Measurements from ENCODE around the gene DPP4.

Gene DPP4

DNA sequence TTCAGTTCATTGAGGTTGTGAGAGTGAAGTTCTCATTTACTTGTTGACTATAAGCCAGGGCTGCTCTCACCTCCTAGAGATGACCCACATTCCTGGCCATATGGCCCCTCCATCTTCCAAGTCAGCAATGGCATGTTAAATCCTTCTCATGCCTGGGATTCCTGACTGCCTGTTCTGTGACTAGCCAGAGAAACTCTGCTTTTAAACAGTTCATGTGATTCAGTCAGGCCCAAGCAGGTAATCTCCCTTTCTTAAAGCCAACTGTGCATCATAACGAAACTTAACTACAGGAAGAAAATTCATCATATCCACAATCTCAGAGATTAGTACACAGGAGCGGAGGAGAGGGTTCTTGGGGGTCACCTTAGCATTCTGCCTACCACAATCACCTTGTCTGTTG lies 11.5 kb downstream of the DPP4 start:
- no peak for TF ChIP-seq CTCF (IDR thresholded peaks at IDR 0.05; ENCODE audit: control insufficient read depth, insufficient read depth, low read depth, low read length, missing control alignments)
- no peak overlapping the region for H3K4me3 ChIP-seq (ENCODE audit: control insufficient read depth, low read depth, low read length)
- DNase-seq (ENCODE audit: low read depth), result no peak

DNA sequence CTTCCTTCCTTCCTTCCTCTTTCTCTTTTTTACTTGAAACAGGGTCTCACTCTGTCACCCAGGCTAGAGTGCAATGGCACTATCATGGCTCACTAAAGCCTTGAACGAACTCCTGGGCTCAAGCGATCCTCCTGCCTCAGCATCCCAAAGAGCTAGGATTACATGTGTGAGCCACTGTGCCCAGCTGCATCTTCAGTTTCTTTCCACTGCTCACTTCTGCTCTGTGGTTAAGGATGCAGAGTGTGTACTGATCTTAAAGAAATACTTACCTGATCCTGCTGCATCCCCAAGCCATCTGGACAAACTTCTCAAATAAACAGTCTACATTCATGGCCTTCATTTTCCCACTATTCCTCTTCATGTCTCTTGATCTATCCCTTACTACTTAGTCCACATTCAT lies 13.0 kb downstream of the DPP4 start:
- no peak overlapping the region for H3K4me3 ChIP-seq (ENCODE audit: control insufficient read depth, low read depth, low read length)
- DNase-seq (ENCODE audit: low read depth), result no peak
- no peak for TF ChIP-seq CTCF (IDR thresholded peaks at IDR 0.05; ENCODE audit: control insufficient read depth, insufficient read depth, low read depth, low read length, missing control alignments)

- TF ChIP-seq CTCF (IDR thresholded peaks at IDR 0.05; ENCODE audit: control insufficient read depth, insufficient read depth, low read depth, low read length, missing control alignments), result no peak
- no peak overlapping the region for H3K4me3 ChIP-seq (ENCODE audit: control insufficient read depth, low read depth, low read length)
- no peak for DNase-seq (ENCODE audit: low read depth)
Observed at GRCh38 chr2:162060532-162060931, 13.5 kb downstream of the DPP4 start.

GRCh38 chr2:162058973-162059668 lies 14.9 kb downstream of the DPP4 start:
- DNase-seq (ENCODE audit: low read depth), result no peak
- no peak for TF ChIP-seq CTCF (IDR thresholded peaks at IDR 0.05; ENCODE audit: control insufficient read depth, insufficient read depth, low read depth, low read length, missing control alignments)
- H3K4me3 ChIP-seq (ENCODE audit: control insufficient read depth, low read depth, low read length), result no peak overlapping the region

- no peak for DNase-seq (ENCODE audit: low read depth)
- no peak for TF ChIP-seq CTCF (IDR thresholded peaks at IDR 0.05; ENCODE audit: control insufficient read depth, insufficient read depth, low read depth, low read length, missing control alignments)
- H3K4me3 ChIP-seq (ENCODE audit: control insufficient read depth, low read depth, low read length), result no peak overlapping the region
Observed at GRCh38 chr2:162057426-162057825, 16.6 kb downstream of the DPP4 start.

DNA sequence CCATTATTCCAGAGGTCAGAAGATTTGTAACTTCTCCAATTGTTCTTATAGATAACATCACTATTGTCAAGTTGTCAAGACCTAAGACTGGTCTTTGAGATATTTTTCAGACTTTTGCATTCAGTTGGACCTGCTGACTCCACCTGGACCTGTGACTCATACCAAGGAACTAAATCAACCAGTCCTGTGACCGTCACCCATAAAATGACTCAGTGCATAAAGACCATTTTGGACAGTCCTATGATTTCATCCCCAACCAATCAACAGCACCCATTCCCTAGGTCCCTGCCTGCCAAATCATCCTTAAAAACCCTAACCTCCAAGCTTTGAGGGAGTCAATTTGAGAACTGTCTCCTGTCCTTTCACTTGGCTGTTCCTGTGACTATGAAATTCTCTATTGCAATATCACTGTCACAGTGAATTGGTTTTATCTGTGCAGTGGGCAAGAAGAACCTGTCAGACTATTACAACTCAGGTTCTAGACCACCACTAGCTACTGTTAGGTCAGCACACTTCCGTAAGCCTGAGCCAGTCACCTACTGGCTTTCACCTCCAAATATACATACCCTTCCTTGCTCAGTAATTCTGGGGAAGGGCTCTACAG lies 17.1 kb downstream of the DPP4 start:
- H3K4me3 ChIP-seq (ENCODE audit: control insufficient read depth, low read depth, low read length), result no peak overlapping the region
- DNase-seq (ENCODE audit: low read depth), result no peak
- TF ChIP-seq CTCF (IDR thresholded peaks at IDR 0.05; ENCODE audit: control insufficient read depth, insufficient read depth, low read depth, low read length, missing control alignments), result no peak

Measured in AG09309 (cell line).